NCI-H2227 (cell line): Measurements from ENCODE around the gene EID2.
A peak's percentile ranks its signal among the peaks of the same experiment; 100 is the strongest.

Source experiments
- DNase-seq: peaks from one replicate; lab custom pipeline; 2025; ENCODE audit not compliant: unreplicated experiment; lab: John Stamatoyannopoulos, UW

Gene EID2

GRCh38 chr19:39506598-39506943 lies 33.4 kb downstream of the EID2 start:
- no peak for DNase-seq

- no peak for DNase-seq
These were observed 37.1 kb downstream of the EID2 start for GRCh38 chr19:39502640-39503417.

- DNase-seq, result no peak
These were observed 38.6 kb downstream of the EID2 start for GRCh38 chr19:39501340-39501739.

GRCh38 chr19:39500543-39500942 lies 39.4 kb downstream of the EID2 start:
- DNase-seq, result no peak

GRCh38 chr19:39499932-39500331 lies 40.0 kb downstream of the EID2 start:
- DNase-seq, result no peak

- peak; percentile 95 for DNase-seq
These were observed 40.9 kb downstream of the EID2 start, which contains the start of gene DLL3 for GRCh38 chr19:39498798-39499642. TSS of gene DLL3 (plus strand) at chr19:39498947. CDS start at chr19:39498975, 28 bp downstream.

GRCh38 chr19:39497996-39498797 lies 41.8 kb downstream of the EID2 start:
- DNase-seq, result peak; percentile 100

- DNase-seq, result no peak
These were observed 42.3 kb downstream of the EID2 start for GRCh38 chr19:39497701-39497995.

GRCh38 chr19:39496063-39496462 lies 43.9 kb downstream of the EID2 start:
- no peak for DNase-seq

- DNase-seq, result no peak
These were observed 45.3 kb downstream of the EID2 start for GRCh38 chr19:39494661-39495060.

- no peak for DNase-seq
These were observed 47.2 kb downstream of the EID2 start for GRCh38 chr19:39492788-39493187.

GRCh38 chr19:39492225-39492624 lies 47.7 kb downstream of the EID2 start:
- no peak for DNase-seq

GRCh38 chr19:39489756-39490155 lies 50.2 kb downstream of the EID2 start:
- no peak for DNase-seq
